HEK293 (cell line): ENCODE data around the gene SEMA4D.

ENCODE experiments used
- CTCF ChIA-PET: fragments of 350-600 bp; formaldehyde crosslinking; extraction: SDS; loops from one replicate; lab custom pipeline; 2021; ENCODE audit warnings: antibody characterized with exemption; lab: Yijun Ruan, JAX
- POLR2A ChIA-PET: fragments of 300-600 bp; formaldehyde crosslinking; extraction: SDS; loops from one replicate; lab custom pipeline; 2020; ENCODE audit warnings: antibody characterized with exemption, inconsistent platforms; lab: Yijun Ruan, JAX
- H3K27ac ChIP-seq: fragments of 200-500 bp; sonication (Bioruptor generic); 2 replicates; pipeline ENCODE4 v1.5.1; 2014; ENCODE audit warnings: low read depth, low read length, control low read depth, inconsistent platforms; ENCODE audit errors: extremely low read depth
- H3K36me3 ChIP-seq, 2 experiments: fragments of 200-500 bp in 1 of 2; sonication (Bioruptor generic) in 1 of 2; 1 replicate in 1 of 2; 2 replicates in 1 of 2; pipeline ENCODE4 v1.5.1; 2014 to 2017; ENCODE audit warnings: inconsistent platforms in 2 of 2, low read length in 2 of 2; ENCODE audit not compliant: control insufficient read depth in 2 of 2, insufficient read depth in 1 of 2
- H3K4me1 ChIP-seq: fragments of 200-500 bp; sonication (Bioruptor generic); 2 replicates; pipeline ENCODE4 v1.5.1; 2014; ENCODE audit warnings: mild to moderate bottlenecking, low read length, inconsistent platforms; ENCODE audit not compliant: control insufficient read depth, insufficient read depth
- H3K4me3 ChIP-seq: 2 replicates; pipeline ENCODE4 v1.5.1; 2011; ENCODE audit warnings: low read depth, mild to moderate bottlenecking, control low read depth, low read length, moderate library complexity
- H3K9me3 ChIP-seq: fragments of 200-500 bp; sonication (Bioruptor generic); 2 replicates; pipeline ENCODE4 v1.5.1; 2014; ENCODE audit warnings: low read depth, low read length, inconsistent platforms; ENCODE audit not compliant: control insufficient read depth, insufficient read depth
- BCL11B ChIP-seq: fragments of 450-650 bp; formaldehyde crosslinking; IDR thresholded peaks from 2 replicates; pipeline ENCODE4 v1.5.1; 2016; ENCODE audit warnings: low read depth, missing biosample characterization, missing genetic modification characterization
- CTCF ChIP-seq: fragments of 450-650 bp; formaldehyde crosslinking; IDR thresholded peaks from 2 replicates; pipeline ENCODE4 v1.5.1; 2016; ENCODE audit warnings: missing biosample characterization, missing genetic modification characterization
- EGR2 ChIP-seq: fragments of 450-650 bp; formaldehyde crosslinking; IDR thresholded peaks from 2 replicates; pipeline ENCODE4 v1.5.1; 2016; ENCODE audit warnings: low read depth, missing biosample characterization, missing genetic modification characterization
- FEZF1 ChIP-seq: fragments of 450-650 bp; formaldehyde crosslinking; IDR thresholded peaks from 2 replicates; pipeline ENCODE4 v1.5.1; 2016; ENCODE audit warnings: missing biosample characterization, missing genetic modification characterization
- GLI4 ChIP-seq: fragments of 450-650 bp; formaldehyde crosslinking; IDR thresholded peaks from 2 replicates; pipeline ENCODE4 v1.5.1; 2016; ENCODE audit warnings: missing biosample characterization, missing genetic modification characterization
- MEIS1 ChIP-seq: sonication (generic); formaldehyde crosslinking; IDR thresholded peaks from 2 replicates; pipeline ENCODE4 v1.8.1; 2022; ENCODE audit warnings: missing genetic modification reagents, mild to moderate bottlenecking, borderline replicate concordance
- OVOL3 ChIP-seq: fragments of 450-650 bp; formaldehyde crosslinking; IDR thresholded peaks from 2 replicates; pipeline ENCODE4 v1.5.1; 2016; ENCODE audit warnings: missing biosample characterization, missing genetic modification characterization
- PRDM4 ChIP-seq: fragments of 450-650 bp; formaldehyde crosslinking; IDR thresholded peaks from 2 replicates; pipeline ENCODE4 v1.5.1; 2017; ENCODE audit warnings: missing biosample characterization, missing genetic modification characterization
- SP3 ChIP-seq: fragments of 450-650 bp; formaldehyde crosslinking; IDR thresholded peaks from 2 replicates; pipeline ENCODE4 v1.5.1; 2016; ENCODE audit warnings: missing biosample characterization, missing genetic modification characterization
- WT1 ChIP-seq: fragments of 450-650 bp; formaldehyde crosslinking; IDR thresholded peaks from 2 replicates; pipeline ENCODE4 v1.5.1; 2016; ENCODE audit warnings: missing biosample characterization, missing genetic modification characterization
- ZBTB17 ChIP-seq: fragments of 450-650 bp; formaldehyde crosslinking; IDR thresholded peaks from 2 replicates; pipeline ENCODE4 v1.5.1; 2016; ENCODE audit warnings: missing biosample characterization, missing genetic modification characterization
- ZFHX2 ChIP-seq: fragments of 450-650 bp; formaldehyde crosslinking; conservative IDR thresholded peaks from 2 replicates; pipeline ENCODE4 v1.5.1; 2016; ENCODE audit warnings: missing biosample characterization, missing genetic modification characterization
- ZNF184 ChIP-seq: fragments of 450-650 bp; IDR thresholded peaks from 2 replicates; pipeline ENCODE4 v1.5.1; 2018; ENCODE audit warnings: missing biosample characterization, mild to moderate bottlenecking, missing genetic modification characterization
- ZNF2 ChIP-seq: fragments of 450-650 bp; formaldehyde crosslinking; IDR thresholded peaks from 2 replicates; pipeline ENCODE4 v1.5.1; 2016; ENCODE audit warnings: missing biosample characterization, missing genetic modification characterization
- ZNF221 ChIP-seq: fragments of 450-650 bp; formaldehyde crosslinking; IDR thresholded peaks from 2 replicates; pipeline ENCODE4 v1.5.1; 2017; ENCODE audit warnings: missing biosample characterization, missing genetic modification characterization, borderline replicate concordance
- ZNF26 ChIP-seq: fragments of 450-650 bp; formaldehyde crosslinking; IDR thresholded peaks from 2 replicates; pipeline ENCODE4 v1.5.1; 2016; ENCODE audit warnings: missing biosample characterization, missing genetic modification characterization
- ZNF354C ChIP-seq: fragments of 450-650 bp; formaldehyde crosslinking; IDR thresholded peaks from 2 replicates; pipeline ENCODE4 v1.5.1; 2016; ENCODE audit warnings: missing biosample characterization, missing genetic modification characterization, low read depth, borderline replicate concordance
- ZNF394 ChIP-seq: fragments of 450-650 bp; formaldehyde crosslinking; IDR thresholded peaks from 2 replicates; pipeline ENCODE4 v1.5.1; 2016; ENCODE audit warnings: missing biosample characterization, missing genetic modification characterization, mild to moderate bottlenecking, moderate library complexity, borderline replicate concordance
- ZNF416 ChIP-seq: fragments of 450-650 bp; formaldehyde crosslinking; IDR thresholded peaks from 2 replicates; pipeline ENCODE4 v1.5.1; 2016; ENCODE audit warnings: missing biosample characterization, missing genetic modification characterization
- ZNF423 ChIP-seq: fragments of 450-650 bp; formaldehyde crosslinking; IDR thresholded peaks from 2 replicates; pipeline ENCODE4 v1.5.1; 2016; ENCODE audit warnings: missing biosample characterization, missing genetic modification characterization
- ZNF433 ChIP-seq: fragments of 450-650 bp; formaldehyde crosslinking; IDR thresholded peaks from 2 replicates; pipeline ENCODE4 v1.5.1; 2016; ENCODE audit warnings: missing biosample characterization, missing genetic modification characterization, low read depth
- ZNF549 ChIP-seq: fragments of 450-650 bp; IDR thresholded peaks from 2 replicates; pipeline ENCODE4 v1.5.1; 2018; ENCODE audit warnings: missing biosample characterization, missing genetic modification characterization, mild to moderate bottlenecking, inconsistent platforms, moderate library complexity
- ZNF558 ChIP-seq: fragments of 450-650 bp; formaldehyde crosslinking; IDR thresholded peaks from 2 replicates; pipeline ENCODE4 v1.5.1; 2016; ENCODE audit warnings: missing biosample characterization, missing genetic modification characterization
- ZNF600 ChIP-seq: fragments of 450-650 bp; formaldehyde crosslinking; IDR thresholded peaks from 2 replicates; pipeline ENCODE4 v1.5.1; 2016; ENCODE audit warnings: missing biosample characterization, missing genetic modification characterization
- ZNF626 ChIP-seq: fragments of 450-650 bp; sonication (Bioruptor Pico); formaldehyde crosslinking; IDR thresholded peaks from 2 replicates; pipeline ENCODE4 v1.5.1; 2018; ENCODE audit warnings: missing biosample characterization, missing genetic modification characterization, inconsistent platforms
- ZNF658 ChIP-seq: fragments of 450-650 bp; formaldehyde crosslinking; IDR thresholded peaks from 2 replicates; pipeline ENCODE4; 2016; ENCODE audit warnings: missing biosample characterization, missing genetic modification characterization

The SEMA4D gene

GRCh38 chr9:89437772-89438171 lies 60.1 kb downstream of the SEMA4D start:
- Histone ChIP-seq H3K36me3 (no peaks in the 10 kb centered on the region), H3K27ac (no peak overlapping the region), H3K4me1 (no peaks in the 10 kb centered on the region), H3K4me3 (no peak overlapping the region), H3K9me3 (no peaks in the 10 kb centered on the region)
- ChIA-PET CTCF (no interaction called here), POLR2A (no interaction called here)
- TF ChIP-seq ZNF558 (tag by site-specific recombination) (no peak), ZNF626 (tag by site-specific recombination) (no peak), GLI4 (tag by site-specific recombination) (no peak), PRDM4 (no peak), ZNF26 (no peak), ZNF658 (no peak), ZNF549 (tag by site-specific recombination) (no peak), ZNF354C (no peak)

GRCh38 chr9:89436963-89437625 lies 60.8 kb downstream of the SEMA4D start:
- no peak overlapping the region for H3K27ac ChIP-seq
- no peaks in the 10 kb centered on the region for H3K9me3 ChIP-seq
- H3K4me1 ChIP-seq = no peaks in the 10 kb centered on the region
- CTCF ChIA-PET = no interaction called here
- POLR2A ChIA-PET = no interaction called here
- no peaks in the 10 kb centered on the region for H3K36me3 ChIP-seq
- TF ChIP-seq EGR2 (tag by site-specific recombination) (peak; percentile 42; the same call in 1 of the 2 replicates), ZNF433 (tag by site-specific recombination) (no peak), ZFHX2 (peak; percentile 29)
- TF ChIP-seq, all 188 proteins: peak for 2
- H3K4me3 ChIP-seq = no peak overlapping the region

GRCh38 chr9:89436326-89436725 lies 61.6 kb downstream of the SEMA4D start:
- H3K36me3 ChIP-seq = no peaks in the 10 kb centered on the region
- H3K9me3 ChIP-seq = no peaks in the 10 kb centered on the region
- ChIA-PET CTCF (no interaction called here), POLR2A (no interaction called here)
- H3K4me3 ChIP-seq = no peak overlapping the region
- H3K27ac ChIP-seq = no peak overlapping the region
- H3K4me1 ChIP-seq = no peaks in the 10 kb centered on the region
- TF ChIP-seq ZNF184 (tag by site-specific recombination) (no peak), BCL11B (tag by site-specific recombination) (no peak), ZNF394 (tag by site-specific recombination) (no peak), CTCF (tag by site-specific recombination) (no peak), OVOL3 (tag by site-specific recombination) (no peak), ZNF2 (tag by site-specific recombination) (no peak), ZBTB17 (tag by site-specific recombination) (no peak), ZNF416 (tag by site-specific recombination) (no peak), ZNF221 (no peak), SP3 (tag by site-specific recombination) (no peak), FEZF1 (tag by site-specific recombination) (no peak), MEIS1 (CRISPR knock-in tag) (no peak), ZNF600 (tag by site-specific recombination) (no peak), WT1 (tag by site-specific recombination) (no peak), ZNF423 (tag by site-specific recombination) (no peak)
